ENCODE data around the gene EME1. TPM values are rescaled to one million over a fixed set of nuclear protein-coding genes. Genes with fewer than 3 reads are reported as not detected.
"Not testable (repeated sequence)": the region's sequence is repeated elsewhere in the genome, so short reads cannot be mapped to it uniquely, and the experiment has no call there.

EME1 gene
- total RNA-seq, 2 donors from 2014 or later: 14.1 to 26.8 TPM

GRCh38 chr17:50396261-50397110 lies 23.5 kb downstream of the EME1 start:
- Histone ChIP-seq H3K36me3 (ENCODE audit: control insufficient read depth, insufficient read depth, low read length) (peaks cover 40% of the 10 kb centered on the region), H3K9ac (ENCODE audit: extremely low read depth, low read length, poor library complexity, severe bottlenecking) (peak overlapping the region; percentile 93), H3K27me3 (ENCODE audit: control insufficient read depth, insufficient read depth, low read length, poor library complexity, severe bottlenecking) (no peaks in the 10 kb centered on the region), H3K4me3 (ENCODE audit: low read length) (peak overlapping the region; percentile 87), H3K4me1 (ENCODE audit: control insufficient read depth, insufficient read depth, low read length) (no peaks in the 10 kb centered on the region), H3K9me3 (ENCODE audit: control insufficient read depth, low read length) (no peaks in the 10 kb centered on the region), H3K27ac (ENCODE audit: low read depth, low read length) (no peak overlapping the region)
- peak overlapping the region; percentile 73 for H3K27ac Mint-ChIP-seq
- no peak for TF ChIP-seq CTCF (conservative IDR thresholded peaks at IDR 0.05)
- H3K4me3 Mint-ChIP-seq: peak overlapping the region; percentile 79
- H3K4me1 Mint-ChIP-seq: peaks cover 11% of the 10 kb centered on the region
- H3K27me3 Mint-ChIP-seq (ENCODE audit: insufficient read depth): no peaks in the 10 kb centered on the region
- H3K9me3 Mint-ChIP-seq: peaks cover 12% of the 10 kb centered on the region
- DNase-seq: peak; percentile 62
- WGBS, 2 experiments (ENCODE audit: insufficient coverage in 1 of 2, insufficient read length in 1 of 2): 12 to 15% methylated on average over 27 to 30 of the region's 30 CpGs
- peaks cover 40% of the 10 kb centered on the region for H3K36me3 Mint-ChIP-seq (ENCODE audit: low read depth)

- Histone ChIP-seq H3K27me3 (ENCODE audit: control insufficient read depth, insufficient read depth, low read length, poor library complexity, severe bottlenecking) (no peaks in the 10 kb centered on the region), H3K36me3 (ENCODE audit: control insufficient read depth, insufficient read depth, low read length) (peaks cover 32% of the 10 kb centered on the region), H3K27ac (ENCODE audit: low read depth, low read length) (no peak within 1 kb of the TSS), H3K9me3 (ENCODE audit: control insufficient read depth, low read length) (no peaks in the 10 kb centered on the region), H3K4me1 (ENCODE audit: control insufficient read depth, insufficient read depth, low read length) (no peaks in the 10 kb centered on the region), H3K4me3 (ENCODE audit: low read length) (peak within 1 kb of the TSS; percentile 87), H3K9ac (ENCODE audit: extremely low read depth, low read length, poor library complexity, severe bottlenecking) (peak within 1 kb of the TSS; percentile 93)
- WGBS, 2 experiments (ENCODE audit: insufficient coverage in 1 of 2, insufficient read length in 1 of 2): 1 to 2% methylated on average over 40 to 70 of the region's 70 CpGs
- peak within 1 kb of the TSS; percentile 73 for H3K27ac Mint-ChIP-seq
- TF ChIP-seq CTCF (conservative IDR thresholded peaks at IDR 0.05): peak; percentile 99
- peaks cover 12% of the 10 kb centered on the region for H3K9me3 Mint-ChIP-seq
- H3K4me1 Mint-ChIP-seq: peaks cover 11% of the 10 kb centered on the region
- H3K27me3 Mint-ChIP-seq (ENCODE audit: insufficient read depth): no peaks in the 10 kb centered on the region
- peak; percentile 98 for DNase-seq
- H3K36me3 Mint-ChIP-seq (ENCODE audit: low read depth): peaks cover 33% of the 10 kb centered on the region
- peak within 1 kb of the TSS; percentile 79 for H3K4me3 Mint-ChIP-seq
These were observed 24.3 kb downstream of the EME1 start, which contains the start of gene LRRC59 for GRCh38 chr17:50397111-50397918. Gene LRRC59 (minus strand): TSS chr17:50397523. CDS start chr17:50397317, 206 bp downstream.

GRCh38 chr17:50397919-50398285 lies 24.9 kb downstream of the EME1 start:
- Histone ChIP-seq H3K27me3 (ENCODE audit: control insufficient read depth, insufficient read depth, low read length, poor library complexity, severe bottlenecking) (no peaks in the 10 kb centered on the region), H3K9ac (ENCODE audit: extremely low read depth, low read length, poor library complexity, severe bottlenecking) (no peak overlapping the region), H3K27ac (ENCODE audit: low read depth, low read length) (no peak overlapping the region), H3K9me3 (ENCODE audit: control insufficient read depth, low read length) (no peaks in the 10 kb centered on the region), H3K36me3 (ENCODE audit: control insufficient read depth, insufficient read depth, low read length) (peaks cover 26% of the 10 kb centered on the region), H3K4me1 (ENCODE audit: control insufficient read depth, insufficient read depth, low read length) (no peaks in the 10 kb centered on the region), H3K4me3 (ENCODE audit: low read length) (peak overlapping the region; percentile 87)
- Mint-ChIP-seq H3K9me3 (peaks cover 12% of the 10 kb centered on the region), H3K36me3 (ENCODE audit: low read depth) (peaks cover 27% of the 10 kb centered on the region), H3K4me3 (peak overlapping the region; percentile 79), H3K27me3 (ENCODE audit: insufficient read depth) (no peaks in the 10 kb centered on the region), H3K4me1 (peaks cover 14% of the 10 kb centered on the region), H3K27ac (peak overlapping the region; percentile 14)
- no peak for TF ChIP-seq CTCF (conservative IDR thresholded peaks at IDR 0.05)
- peak; percentile 65 for DNase-seq
- 75 to 82% methylated on average over 6 to 9 of the region's 9 CpGs for WGBS, 2 experiments (ENCODE audit: insufficient coverage in 1 of 2, insufficient read length in 1 of 2)

- not testable (repeated sequence) for DNase-seq; H3K27ac ChIP-seq (ENCODE audit: low read depth, low read length); H3K9ac ChIP-seq (ENCODE audit: extremely low read depth, low read length, poor library complexity, severe bottlenecking); H3K27ac Mint-ChIP-seq; H3K9me3 ChIP-seq (ENCODE audit: control insufficient read depth, low read length); H3K4me3 Mint-ChIP-seq; H3K27me3 Mint-ChIP-seq (ENCODE audit: insufficient read depth); H3K4me3 ChIP-seq (ENCODE audit: low read length); H3K4me1 ChIP-seq (ENCODE audit: control insufficient read depth, insufficient read depth, low read length); H3K27me3 ChIP-seq (ENCODE audit: control insufficient read depth, insufficient read depth, low read length, poor library complexity, severe bottlenecking)
- Mint-ChIP-seq H3K4me1 (peaks cover 19% of the 10 kb centered on the region), H3K36me3 (ENCODE audit: low read depth) (peaks cover 19% of the 10 kb centered on the region), H3K9me3 (peaks cover 12% of the 10 kb centered on the region)
- WGBS, 2 experiments (ENCODE audit: insufficient coverage in 1 of 2, insufficient read length in 1 of 2): 83 to 92% methylated on average over 2 of the region's 3 CpGs
- peaks cover 18% of the 10 kb centered on the region for H3K36me3 ChIP-seq (ENCODE audit: control insufficient read depth, insufficient read depth, low read length)
These were observed 25.6 kb downstream of the EME1 start for GRCh38 chr17:50398672-50399071.
